ENCODE measurements around the gene RAPGEF2.

DNA sequence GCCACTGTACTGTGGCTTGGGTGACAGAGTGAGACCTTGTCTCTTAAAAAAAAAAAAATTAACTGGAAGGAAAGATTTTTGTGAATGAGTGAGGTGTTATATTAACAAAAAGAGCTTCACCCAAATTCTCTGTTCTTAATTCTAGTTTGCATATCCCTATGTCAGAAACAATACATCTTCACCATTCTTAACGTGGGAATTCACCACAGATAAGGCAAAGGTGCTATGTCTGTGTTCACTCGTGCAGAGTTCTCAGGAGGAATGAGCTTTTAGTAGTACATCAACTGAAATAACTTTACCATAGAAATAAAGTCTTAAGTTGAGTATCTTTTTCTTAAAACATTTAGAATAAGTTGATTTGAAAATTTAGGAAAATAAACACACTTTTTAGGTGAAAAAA, 135.1 kb downstream of the RAPGEF2 start:
- TF ChIP-seq SRF (CRISPR knock-in tag; IDR thresholded peaks at IDR 0.05) = no peak
- TF ChIP-seq JUN (IDR thresholded peaks at IDR 0.05; ENCODE audit: borderline replicate concordance, low read depth, low read length) = no peak
- no peak for TF ChIP-seq JUN (CRISPR knock-in tag; IDR thresholded peaks at IDR 0.05; ENCODE audit: borderline replicate concordance)
- no peak for TF ChIP-seq CTCF (IDR thresholded peaks at IDR 0.05 in 2 of 3, conservative IDR thresholded peaks at IDR 0.05 in 1 of 3; ENCODE audit: insufficient read depth in 2 of 3, low read depth in 1 of 3, low read length in 3 of 3)
